Adipose tissue (tissue), 3 donors: ENCODE results near the gene PLA2G10. TPM values are rescaled to one million over a fixed set of nuclear protein-coding genes. Genes with fewer than 3 reads are reported as not detected.

ENCODE experiments used
- H3K27ac ChIP-seq: one replicate; pipeline ENCODE4 v1.5.1; 2013; ENCODE audit warnings: low read depth, low read length
- WGBS, 3 donors: extraction: QIAGEN DNeasy Blood & Tissue Kit; methylation state at CpG; one replicate each; pipeline ENCODE4 v1.1.7; 2013; 5-methylcytosine and 5-hydroxymethylcytosine counted together
- polyA plus RNA-seq, 3 donors: library from polyadenylated mRNA; stranded (reverse); fragments of 200-250 nt; gene quantifications; one replicate each; pipeline ENCODE4 v1.2.3, GENCODE V29; 2013
- donor health status: healthy with polysubstance abuse.
- donor health status: Bipolar disorder and iron deficiency.
- donor health status: healthy.

Gene PLA2G10
- polyA plus RNA-seq, 3 donors, result 1.0 to 5.0 TPM; not detected in 1

GRCh38 chr16:14629612-14629918 is 64.5 kb downstream of the PLA2G10 start:
- peak overlapping the region; percentile 69 for H3K27ac ChIP-seq
- 1 to 2% (median 2%) methylated on average over 15 to 17 of the region's 17 CpGs for WGBS, 3 donors

DNA sequence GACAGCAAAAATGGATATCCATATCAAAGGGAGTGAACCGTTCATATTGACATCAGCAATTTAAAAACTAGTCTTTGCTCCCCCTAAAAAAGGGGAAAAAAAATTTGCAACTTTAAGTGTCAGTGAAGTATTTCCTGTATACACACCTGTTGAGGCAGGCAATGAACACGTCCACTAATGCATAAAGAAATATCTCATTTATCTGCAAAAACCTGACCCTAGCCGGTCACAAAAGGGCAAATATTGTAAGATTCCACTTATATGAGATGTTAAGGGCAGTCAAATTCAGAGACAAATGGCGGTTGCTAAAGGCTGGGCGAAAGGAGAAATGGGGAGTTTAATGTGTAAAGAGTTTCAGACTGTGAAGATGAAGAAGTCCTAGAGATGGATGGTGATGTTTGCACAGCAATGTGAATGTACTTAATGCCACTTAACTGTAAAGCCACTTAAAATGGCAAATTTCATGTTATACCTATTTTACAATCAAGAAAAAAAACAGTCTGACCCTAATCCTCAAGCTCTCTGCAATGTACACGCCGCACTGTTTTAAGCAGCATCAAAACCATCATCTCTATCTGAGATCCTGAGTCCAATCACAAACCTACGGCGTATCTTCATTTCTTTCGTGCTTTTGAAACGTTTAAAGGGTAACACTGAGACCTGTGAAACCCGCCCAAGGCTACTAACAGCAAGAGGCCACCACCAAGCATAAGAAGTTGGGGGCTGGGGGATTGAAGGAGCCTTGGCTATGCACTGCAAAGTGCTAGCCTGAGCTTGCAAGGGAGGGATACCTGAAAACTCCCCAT is 65.1 kb downstream of the PLA2G10 start:
- 50 to 61% (median 59%) methylated on average over 12 of the region's 12 CpGs for WGBS, 3 donors
- no peak overlapping the region for H3K27ac ChIP-seq

DNA sequence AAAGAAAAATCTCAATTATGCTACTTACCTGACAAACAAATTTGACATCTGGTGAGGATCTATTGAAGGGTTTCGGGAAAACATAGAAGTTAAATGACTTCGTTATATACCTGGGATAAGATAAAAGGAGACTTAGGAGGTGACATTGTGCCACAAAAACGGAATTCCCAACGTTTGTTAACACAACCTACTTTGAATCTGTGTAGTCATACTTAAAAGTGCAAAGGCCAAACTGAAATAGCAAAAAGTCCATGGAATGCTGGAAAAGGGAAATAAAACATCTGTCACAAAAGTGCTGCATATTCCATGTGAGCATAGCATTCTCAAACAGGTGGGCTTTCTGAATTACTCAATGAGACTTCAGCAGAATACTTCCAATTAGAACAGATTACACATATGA is 67.0 kb downstream of the PLA2G10 start:
- 87 to 94% (median 90%) methylated on average over 4 of the region's 4 CpGs for WGBS, 3 donors
- H3K27ac ChIP-seq, result no peak overlapping the region

Other genes starting within 250 kb of the PLA2G10 start
- 10 to 100 TPM; 10.6 to 16.6 (median 13.2) TPM for gene PARN, start 64.0 kb downstream of the PLA2G10 start, polyA plus RNA-seq
- gene BFAR, start 61.4 kb downstream of the PLA2G10 start, polyA plus RNA-seq, result 10 to 100 TPM; 33.6 to 47.2 (median 45.0) TPM
- 1 to 10 TPM in 2 of 3 donors, under 1 TPM in 1; 0.32 to 3.1 (median 2.6) TPM for gene NPIPA3, start 9.1 kb upstream of the PLA2G10 start, polyA plus RNA-seq
- 1 to 10 TPM in 2 of 3 donors, under 1 TPM in 1; 0.52 to 1.8 (median 1.4) TPM for gene NPIPA2, start 48.2 kb upstream of the PLA2G10 start, polyA plus RNA-seq
- gene NOMO1, start 139.4 kb upstream of the PLA2G10 start, polyA plus RNA-seq, result 10 to 100 TPM; 16.4 to 89.0 (median 28.7) TPM
- gene NPIPA1, start 243.1 kb upstream of the PLA2G10 start, polyA plus RNA-seq, result 10 to 100 TPM; 49.2 to 81.8 (median 68.7) TPM